Activated CD4-positive, alpha-beta T cell treated with anti-CD3 and anti-CD28 coated beads, Interleukin-2, Interleukin-4, amounts not matched to agents 100 ng/mL and 50 ng/mL, durations not matched to agents 16 hours and 8 hours (primary cell): ENCODE data around the gene PAQR5.
"Not testable (repeated sequence)": the region's sequence is repeated elsewhere in the genome, so short reads cannot be mapped to it uniquely, and the experiment has no call there.

Source experiments
- DNase-seq: peaks from one replicate; pipeline ENCODE4 v3.0.0-alpha.2; 2020; ENCODE audit warnings: low spot score

Gene PAQR5

DNA sequence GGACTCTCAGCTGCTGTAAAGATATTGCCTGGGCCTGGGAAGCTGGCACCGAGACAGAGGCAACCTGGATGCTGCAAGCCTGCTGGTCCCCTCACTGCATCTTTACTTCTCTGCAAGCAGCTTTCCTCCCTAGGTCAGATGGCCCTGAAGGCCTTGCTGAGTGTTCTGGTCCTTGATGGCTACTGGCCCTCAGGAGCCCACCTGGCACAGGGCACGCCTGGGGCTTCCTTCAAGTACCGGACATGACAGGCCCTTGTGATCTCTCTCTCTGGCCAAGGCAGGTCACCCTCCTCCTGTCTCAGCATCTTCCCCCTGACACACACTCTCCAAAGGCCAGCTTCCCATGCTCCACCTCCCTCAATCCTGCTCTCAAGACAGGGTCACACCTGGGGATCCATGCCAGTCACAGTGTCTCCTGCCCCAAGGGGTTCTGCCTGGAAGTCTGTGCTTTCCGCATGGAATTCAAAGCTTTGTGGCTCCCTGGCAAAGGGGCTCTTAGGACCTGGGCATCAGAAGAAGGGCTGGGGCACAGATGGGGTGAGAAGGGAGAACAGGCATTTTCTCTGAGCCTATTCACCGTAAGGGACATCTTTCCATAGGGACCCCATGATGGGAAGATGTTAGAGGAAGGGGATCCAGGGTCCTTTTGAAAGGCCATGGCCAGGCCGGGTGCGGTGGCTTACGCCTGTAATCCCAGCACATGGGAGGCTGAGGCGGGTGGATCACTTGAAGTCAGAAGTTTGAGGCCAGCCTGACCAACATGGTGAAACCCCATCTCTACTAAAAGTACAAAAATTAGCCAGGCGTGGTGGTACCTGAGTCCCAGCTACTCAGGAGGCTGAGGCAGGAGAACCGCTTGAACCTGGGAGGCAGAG is 4.7 kb upstream of the PAQR5 start:
- no peak for DNase-seq

DNA sequence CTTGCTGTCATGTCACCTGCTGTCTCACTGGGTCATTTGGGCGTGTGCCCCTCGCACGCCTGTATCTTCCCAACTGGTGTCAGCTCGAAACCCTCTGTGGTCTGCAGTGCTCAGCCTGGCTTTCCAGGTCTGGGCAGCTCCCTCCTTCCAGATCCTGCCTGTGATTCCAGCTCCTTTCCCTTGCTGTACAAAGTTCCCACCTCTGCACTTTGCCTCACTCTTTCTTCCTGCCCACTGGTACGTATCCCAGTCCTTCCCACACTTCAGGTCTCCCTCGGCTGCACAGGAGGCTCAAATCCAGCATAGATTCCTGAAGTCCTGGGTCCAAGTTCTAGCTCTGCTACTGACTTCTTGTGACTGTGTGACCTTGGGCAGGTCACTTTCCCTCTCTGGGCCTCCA is 2.1 kb upstream of the PAQR5 start:
- DNase-seq, result no peak

DNA sequence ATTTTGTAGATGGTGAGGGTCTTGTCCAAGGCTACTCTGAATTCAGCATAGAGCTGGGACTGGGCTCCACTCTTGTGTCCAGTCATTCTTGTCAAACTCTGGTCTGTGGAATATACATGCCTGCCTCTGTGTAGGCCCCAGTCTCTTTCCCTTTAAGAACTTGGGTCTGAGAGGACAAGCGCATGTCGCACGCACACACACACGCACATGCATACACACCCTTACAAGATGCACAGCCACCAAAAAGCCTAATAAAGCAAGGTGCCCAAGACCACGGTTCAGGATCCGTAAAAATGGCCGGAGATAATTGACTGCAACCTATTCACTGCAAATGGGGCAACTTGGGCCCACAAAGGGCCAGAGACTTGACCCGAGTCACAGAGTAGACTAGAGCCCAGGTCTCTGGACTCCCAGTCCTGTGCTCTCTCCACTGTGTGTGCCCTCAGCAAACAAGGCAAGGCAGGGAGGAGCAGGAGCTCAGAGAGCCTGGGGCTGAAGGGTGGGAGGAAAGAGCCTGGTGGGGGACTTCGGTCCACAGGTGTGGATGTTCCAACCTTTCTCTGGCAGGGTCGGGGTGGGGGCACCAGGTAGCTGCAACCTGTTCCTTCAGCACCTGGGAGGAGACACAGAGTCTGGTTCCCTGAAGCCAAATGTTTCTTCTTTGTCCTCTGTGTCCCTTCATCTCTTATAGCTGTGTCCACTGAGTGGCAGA is 914 bp upstream of the PAQR5 start:
- no peak for DNase-seq

DNA sequence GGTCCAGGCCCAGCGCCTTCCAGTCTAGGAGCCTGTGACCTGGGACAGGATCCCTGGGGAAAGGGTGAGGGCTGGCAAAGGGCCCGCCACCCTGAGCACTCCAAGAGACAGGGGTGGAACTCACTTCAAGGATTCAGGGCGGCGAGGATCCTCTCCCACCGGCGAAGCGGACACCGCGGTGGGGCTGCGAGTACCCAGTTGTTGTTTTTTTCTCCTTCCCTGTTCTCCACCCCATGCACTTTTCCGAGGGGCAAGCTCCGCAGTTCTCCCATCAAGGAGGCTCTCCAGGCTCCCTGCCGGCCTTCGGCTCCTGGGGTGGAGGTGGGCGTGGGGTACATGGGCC is 387 bp upstream of the PAQR5 start:
- no peak for DNase-seq

DNA sequence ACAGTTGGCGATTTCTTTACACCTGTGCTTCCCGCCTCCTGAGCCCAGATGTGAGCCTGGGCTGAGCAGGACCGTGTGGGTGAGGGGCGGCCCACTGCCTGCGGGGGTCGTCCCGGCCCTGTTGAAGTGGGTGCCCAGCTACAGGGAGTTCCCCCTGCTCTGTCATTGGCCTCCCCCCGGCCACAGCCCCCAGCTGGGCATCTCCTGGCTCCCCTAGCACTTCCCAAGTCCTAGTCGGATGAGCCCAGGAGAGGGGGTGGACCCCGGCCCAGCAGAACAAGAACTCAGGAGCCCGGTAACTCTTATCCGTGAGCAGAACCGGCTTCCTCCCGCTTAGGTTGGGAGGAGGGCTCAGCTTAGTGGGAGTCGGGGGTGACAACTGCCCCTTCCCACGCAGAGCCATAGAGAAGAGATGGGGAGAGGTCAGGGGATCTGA is 757 bp downstream of the PAQR5 start:
- no peak for DNase-seq

DNA sequence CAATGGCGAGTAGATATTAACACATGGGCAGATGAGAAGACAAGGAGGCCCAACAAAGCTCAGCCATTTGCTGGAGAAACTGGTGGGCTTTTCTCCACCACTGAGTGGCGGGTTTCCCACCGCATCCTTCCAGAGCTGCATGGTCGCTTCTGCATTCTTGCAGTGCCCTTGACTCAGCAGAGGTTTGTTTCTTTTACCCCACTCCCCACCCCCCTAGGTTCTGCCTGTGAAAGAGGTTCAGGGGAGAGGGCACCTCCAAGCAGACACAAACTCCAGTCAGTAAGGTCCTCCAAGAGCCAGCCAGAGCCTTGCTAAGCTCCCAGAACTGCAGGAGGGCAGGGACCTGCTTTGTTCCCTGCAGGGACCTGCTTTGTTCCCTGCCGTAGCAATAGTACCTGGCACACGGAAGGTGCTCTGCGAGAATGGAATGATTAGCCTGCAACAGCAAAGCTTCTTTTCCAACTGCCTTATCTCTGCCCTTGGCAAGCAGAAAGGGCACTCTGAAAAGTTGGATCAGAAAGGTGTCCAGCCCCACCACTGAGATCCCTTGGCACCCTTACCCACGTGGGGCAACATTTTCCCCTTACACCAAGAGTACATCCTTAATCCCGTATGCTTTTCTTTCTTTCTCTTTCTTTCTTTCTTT is 1.4 kb downstream of the PAQR5 start:
- no peak for DNase-seq

DNA sequence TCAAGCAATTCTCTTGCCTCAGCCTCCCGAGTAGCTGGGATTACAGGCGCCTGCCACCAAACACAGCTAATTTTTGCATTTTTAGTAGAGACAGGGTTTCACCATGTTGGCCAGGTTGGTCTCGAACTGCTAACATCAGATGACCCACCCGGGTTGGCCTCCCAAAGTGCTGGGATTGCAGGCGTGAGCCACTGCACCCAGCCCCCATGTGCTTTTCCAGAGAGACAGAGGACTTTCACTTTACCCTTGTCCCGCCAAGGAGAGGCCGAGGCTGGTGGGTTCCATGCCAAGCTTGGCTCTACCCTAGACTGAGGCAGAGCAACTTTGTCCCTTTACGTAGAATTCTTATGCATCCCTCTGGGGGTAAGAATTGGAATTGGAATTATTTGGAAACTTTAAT is 2.4 kb downstream of the PAQR5 start:
- DNase-seq, result not testable (repeated sequence)

DNA sequence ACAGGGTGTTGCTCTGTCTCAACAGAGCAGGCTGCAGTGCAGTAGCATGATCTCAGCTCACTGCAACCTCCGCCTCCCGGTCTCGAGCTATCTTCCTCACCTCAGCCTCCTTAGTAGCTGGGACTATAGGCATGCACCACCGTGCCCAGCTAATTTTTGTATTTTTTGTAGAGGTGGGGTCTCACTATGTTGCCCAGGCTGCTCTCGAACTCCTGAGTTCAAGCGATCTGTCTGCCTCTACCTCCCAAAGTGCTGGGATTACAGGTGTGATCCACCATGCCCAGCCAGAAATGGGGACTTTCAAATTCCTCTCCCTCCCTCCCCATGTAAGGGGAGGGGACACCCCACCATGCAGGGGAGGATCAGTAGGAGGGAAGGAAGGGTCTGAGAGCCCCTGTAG is 3.4 kb downstream of the PAQR5 start:
- DNase-seq, result not testable (repeated sequence)

DNA sequence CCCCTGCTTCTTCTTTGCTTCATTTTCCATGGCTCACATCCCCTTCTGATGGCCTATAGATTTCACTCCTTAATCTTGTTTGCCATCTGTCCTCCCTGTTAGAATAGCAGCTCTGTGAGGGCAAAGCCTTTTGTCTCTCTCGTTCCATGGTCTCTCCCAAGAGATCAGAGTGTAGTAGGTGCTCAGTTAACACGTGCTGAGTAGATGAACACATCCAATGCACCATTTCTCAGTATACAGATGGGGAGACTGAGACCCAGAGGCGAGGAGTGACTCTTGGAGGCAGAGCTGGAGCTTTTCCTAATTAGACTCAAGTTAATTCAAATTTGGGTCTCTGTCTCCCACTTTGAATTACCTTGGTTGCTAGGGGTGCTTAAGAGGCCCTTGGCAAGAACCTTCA is 4.2 kb downstream of the PAQR5 start:
- no peak for DNase-seq

DNA sequence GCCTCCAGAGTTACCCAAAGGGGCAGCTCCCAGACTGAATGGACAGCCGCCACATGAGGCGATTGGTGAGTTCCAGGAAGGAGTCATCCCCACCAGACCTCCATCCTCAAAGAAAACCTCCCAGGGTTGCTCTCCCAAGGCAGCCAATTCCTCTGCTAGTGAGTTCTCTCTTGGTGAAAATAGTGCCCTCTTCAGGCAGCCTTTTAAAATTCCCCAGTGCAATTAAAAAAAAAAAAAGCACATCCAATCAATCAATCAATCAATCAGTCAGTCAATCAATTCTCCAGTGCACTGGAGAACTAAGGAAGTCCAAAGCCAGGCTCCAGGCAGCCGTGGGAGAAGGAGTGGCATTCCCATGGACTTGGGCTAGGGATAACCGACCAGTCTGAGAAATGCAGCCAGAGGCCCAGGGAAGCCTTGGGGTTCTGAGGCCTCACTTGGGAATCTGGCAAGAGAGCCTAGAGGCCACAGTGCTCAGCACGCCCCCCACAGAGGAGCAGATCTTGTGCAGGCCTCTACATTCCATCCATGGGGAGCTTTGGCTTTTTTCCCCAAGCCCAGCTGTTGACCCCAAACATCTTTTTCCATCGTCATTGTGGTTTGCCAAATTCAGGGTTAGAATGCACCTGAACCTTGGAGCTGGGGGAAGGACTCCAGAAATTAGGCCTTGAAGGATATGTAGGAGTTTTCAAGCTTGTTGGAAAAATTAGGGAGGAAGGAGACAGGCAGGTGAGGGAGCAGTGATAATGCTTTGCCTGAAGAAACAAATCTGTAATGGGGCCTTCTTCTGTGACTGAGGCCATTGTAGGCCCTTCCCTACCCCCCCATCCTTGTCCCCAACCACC is 4.8 kb downstream of the PAQR5 start:
- no peak for DNase-seq

DNA sequence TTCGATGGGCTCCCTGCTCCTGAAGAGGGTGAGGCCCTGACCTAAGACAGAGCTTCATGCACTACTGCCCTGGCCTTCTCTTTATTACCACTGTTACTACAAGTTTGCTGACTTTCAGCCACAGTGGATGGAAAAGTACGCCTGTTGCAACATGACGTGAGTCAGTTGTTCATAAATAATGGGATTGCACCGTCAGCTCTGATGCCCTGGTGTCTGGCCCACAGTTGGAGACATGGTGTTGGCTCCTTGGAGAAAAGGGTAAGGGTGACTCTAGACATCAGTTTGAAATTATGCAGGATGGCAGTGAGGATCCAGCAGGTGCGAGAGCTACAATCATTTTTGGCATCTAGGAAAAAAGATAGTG is 5.5 kb downstream of the PAQR5 start:
- no peak for DNase-seq

DNA sequence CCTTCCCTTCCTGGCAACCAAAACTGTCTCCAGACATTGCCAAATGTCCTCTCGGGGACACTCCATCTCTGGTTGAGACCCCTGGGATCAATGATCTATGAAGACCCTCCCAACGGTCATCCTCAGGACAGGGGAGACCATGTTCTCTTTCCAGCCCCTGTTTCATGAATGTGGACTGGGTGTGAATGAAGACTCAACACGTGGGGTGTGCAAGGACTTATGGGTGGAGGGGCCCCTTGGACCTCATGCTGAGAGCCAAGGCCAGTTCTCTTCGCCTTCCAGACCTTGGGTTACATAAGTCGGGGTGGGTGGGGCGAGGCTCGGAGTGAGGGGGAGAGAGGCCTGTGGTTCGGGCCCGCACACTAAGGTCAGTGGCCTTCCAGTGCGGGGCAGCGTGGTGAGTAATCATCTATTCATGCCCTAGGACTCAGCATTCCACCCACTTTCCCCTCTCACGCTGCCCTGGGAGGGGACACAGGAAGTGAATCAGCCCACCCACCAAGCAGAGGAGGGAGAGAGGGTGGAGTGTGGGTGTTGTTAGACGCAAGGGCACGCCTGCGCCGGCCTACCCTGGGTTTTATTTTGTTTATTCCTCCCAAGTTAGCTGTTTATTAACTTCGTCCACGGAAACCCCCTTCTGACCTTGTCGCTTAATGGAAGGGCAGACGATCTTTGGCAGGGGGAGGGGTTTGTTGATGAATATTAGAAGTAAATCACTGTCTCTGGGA is 6.7 kb downstream of the PAQR5 start:
- no peak for DNase-seq

DNA sequence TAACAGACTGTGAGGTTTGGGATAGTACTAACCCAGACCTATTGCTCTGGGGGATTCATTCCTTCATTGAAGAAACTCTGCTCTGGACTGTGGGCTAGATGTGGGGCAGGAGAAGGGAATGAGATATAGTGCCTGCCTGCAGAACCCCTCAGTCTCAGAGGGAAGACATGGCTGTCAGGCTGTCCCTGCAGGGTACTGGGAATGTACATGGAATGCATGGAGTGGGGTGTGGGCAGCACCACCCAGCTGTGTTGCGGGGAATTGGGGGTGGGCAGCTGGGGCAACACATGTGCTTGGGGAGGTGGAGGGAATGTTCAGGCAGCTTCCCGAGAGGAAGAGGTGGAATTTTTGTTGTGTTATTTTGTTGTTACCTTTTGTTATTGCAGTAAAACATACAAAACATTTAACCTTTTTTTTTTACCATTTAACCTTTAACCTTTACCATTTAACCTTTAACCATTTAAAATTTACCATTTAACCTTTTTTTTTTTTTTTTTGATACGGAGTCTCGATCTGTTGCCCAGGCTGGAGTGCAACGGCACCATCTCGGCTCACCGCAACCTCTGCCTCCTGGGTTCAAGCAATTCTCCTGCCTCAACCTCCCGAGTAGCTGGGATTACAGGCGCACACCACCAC is 7.3 kb downstream of the PAQR5 start:
- no peak for DNase-seq

DNA sequence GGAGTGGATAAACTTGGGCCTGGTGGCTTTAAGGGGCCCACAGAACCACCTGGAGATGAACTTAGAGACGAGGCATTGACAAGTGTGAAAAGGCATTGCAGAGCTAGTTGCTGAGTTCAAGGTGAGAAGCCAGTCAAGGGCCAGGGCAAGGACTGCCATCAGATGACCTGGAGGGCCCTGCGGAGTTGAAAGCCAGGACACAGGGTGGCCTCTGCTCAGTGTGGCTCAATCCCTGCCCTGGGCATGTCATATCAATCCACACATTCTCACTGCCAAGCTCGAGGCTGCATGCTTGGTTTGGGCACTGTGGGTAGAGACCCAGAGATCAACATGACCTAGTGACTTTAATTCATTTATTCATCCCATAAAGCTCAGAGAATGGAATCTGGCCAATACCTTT is 9.2 kb downstream of the PAQR5 start:
- no peak for DNase-seq

DNA sequence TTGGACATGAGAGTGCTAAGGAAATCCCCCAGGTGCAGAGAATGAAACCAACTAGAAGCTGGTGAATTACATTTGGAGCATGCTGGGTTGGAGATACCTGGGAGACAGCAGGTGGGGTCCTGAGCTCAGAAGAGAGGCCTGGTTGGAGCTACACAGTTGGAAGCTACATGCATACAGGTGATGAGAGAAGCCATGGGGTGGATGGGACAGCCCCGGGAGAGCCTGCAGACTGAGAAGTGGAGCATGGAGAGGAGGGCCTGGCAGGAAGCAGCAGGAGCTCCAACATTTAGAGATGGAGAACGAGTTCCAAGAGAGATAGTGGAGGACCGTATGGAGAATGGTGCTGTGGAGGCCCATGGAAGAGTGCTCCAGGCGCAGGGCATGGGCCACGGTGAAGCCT is 10.2 kb downstream of the PAQR5 start:
- DNase-seq, result no peak

DNA sequence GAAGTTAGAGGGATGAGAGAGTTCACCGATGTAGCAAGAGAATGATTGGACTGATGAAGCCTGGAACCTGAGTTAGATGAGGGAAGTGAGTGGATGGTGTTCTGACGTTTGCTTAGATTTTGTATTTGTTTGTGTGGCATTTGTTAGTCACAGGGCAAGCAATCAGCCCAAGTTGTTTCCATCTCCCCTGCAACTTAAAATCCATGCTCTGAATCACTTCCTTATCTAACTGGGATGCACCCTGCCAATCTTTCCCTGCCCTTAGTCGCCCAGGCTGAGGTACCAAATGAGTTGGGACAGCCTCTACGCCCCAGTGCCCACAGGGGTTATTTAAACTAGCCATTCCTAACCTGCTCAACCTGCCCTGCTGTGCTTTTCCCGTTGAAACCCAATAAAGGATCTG is 12.6 kb downstream of the PAQR5 start:
- no peak for DNase-seq

DNA sequence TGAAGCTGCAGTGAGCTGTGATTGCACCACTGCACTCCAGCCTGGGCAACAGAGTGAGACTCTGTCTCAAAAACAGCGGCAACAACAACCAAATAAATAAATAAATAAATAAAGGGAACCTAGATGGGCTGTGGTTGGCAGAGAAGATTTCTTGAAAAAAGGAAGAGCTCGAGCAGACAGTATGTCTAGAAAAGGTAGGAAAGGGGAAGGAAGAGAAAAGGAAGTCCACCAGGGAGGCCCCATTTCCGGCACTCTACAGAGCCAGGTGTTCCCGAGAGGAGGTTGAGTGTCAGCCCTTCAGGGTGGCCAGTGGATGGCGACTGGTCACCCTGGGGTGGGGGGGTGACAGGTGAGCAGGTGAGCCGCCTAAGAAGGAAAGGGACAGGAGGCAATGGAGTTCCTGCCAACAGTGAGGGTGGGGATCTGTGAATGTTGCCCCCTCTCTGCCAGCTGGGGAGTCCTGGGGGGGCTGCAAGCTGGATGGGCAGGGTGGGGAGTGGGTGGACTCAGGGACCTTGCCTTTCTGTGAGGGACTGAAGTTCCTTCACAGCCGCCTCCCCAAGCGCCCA is 14.8 kb downstream of the PAQR5 start:
- no peak for DNase-seq

DNA sequence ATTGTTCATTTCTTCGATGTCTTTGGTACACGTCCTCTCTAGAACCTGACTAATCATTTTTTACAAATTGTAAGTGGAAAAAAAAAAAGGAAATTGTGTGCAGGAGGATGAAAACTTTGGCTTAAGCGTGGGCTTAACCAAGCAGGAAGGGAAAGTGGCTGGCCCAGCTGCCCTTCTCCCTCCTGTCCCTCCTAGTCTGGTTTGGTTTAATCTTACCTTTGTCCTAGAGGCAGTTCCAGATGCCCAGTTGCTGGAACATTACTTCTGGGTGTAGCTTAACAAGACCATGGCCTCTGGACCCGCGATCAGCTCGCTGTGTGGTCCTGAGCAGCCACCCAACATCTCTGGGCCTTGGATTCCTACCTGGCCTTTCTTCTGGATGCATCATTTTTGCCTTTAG is 15.4 kb downstream of the PAQR5 start:
- DNase-seq, result no peak

DNA sequence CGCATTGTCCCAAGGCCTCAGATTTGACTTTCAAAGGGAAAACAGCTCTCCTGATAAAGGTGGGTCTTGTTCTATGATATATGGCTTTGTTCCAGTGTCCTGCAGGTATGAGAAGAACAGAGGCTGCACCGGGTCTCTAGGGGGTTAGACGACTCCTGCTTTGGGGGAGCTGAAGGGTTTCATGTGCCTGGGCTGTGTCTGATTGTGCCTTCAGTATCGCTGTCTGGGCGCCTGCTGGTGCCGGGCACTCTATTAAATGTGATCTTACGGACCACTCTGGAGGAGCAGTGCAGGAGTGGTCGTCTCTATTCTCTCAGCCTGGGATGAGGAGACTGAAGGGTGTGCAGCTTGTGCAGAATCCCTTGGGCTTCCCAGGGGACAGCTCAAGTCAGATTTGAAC is 16.0 kb downstream of the PAQR5 start:
- no peak for DNase-seq

DNA sequence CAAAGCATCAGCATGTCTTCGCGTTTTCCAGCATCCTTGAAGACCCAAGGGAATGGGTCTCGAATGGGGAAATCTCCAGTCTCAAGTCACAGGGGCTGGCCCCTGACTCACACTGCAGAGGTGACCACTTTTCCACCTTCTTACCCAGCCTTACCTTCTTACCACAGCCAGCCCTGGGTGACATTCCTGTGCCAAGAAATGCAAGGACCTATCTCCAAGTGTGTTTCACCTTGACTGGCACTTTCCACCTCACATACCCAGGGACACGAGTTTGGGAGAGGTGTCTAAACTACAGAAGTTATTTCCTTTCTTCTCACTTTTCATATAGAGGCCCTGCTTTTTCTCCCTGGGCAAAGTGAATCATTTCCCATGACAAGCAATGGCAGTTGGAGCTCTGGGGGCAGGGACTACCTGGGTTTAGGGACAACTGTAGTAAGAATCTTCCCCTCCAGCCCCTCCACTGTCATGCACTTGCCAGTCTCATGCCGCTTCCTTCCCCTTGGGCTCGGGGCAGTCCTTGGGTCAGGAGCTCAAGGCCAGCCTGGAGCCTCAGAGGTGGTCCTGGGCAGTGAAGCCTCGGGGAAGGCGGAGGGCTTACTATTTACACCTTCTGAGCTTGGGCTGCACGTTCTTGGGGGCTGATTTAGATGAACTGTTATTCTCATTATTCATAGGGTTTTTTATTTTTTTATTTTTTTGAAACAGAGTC is 16.8 kb downstream of the PAQR5 start:
- no peak for DNase-seq
